H1 (cell line): ENCODE results near the gene SSBP3. TPM values are rescaled to one million over a fixed set of nuclear protein-coding genes. Genes with fewer than 3 reads are reported as not detected.

Experiments used
- CTCF ChIA-PET: fragments of 300-600 bp; sonication (Branson Sonifier 250); formaldehyde crosslinking; loops from one replicate; lab custom pipeline; 2021; ENCODE audit not compliant: partially characterized antibody; lab: Charles Lee
- POLR2A ChIA-PET: fragments of 300-600 bp; sonication (Branson Sonifier 250); formaldehyde crosslinking; loops from one replicate; lab custom pipeline; 2021; ENCODE audit warnings: inconsistent platforms; ENCODE audit not compliant: partially characterized antibody; lab: Charles Lee
- DNase-seq, 2 experiments: peaks; one replicate each; pipeline versions ENCODE4 v3.0.0 to v3.0.0-alpha.2; 2010 to 2022; ENCODE audit warnings: low spot score in 2 of 2, low read depth in 1 of 2, mixed read lengths in 1 of 2
- FAIRE-seq: peaks from 2 replicates; lab custom pipeline; 2011; peaks lifted over from hg19 to GRCh38; lab: Jason Lieb, UNC
- H2AFZ ChIP-seq: 2 replicates; pipeline ENCODE4 v1.8.1; 2012; ENCODE audit warnings: low read length, inconsistent platforms
- H2AK5ac ChIP-seq: 2 replicates; pipeline ENCODE4 v1.6.1; 2013; ENCODE audit warnings: low read depth, low read length
- H2BK120ac ChIP-seq: replicated peaks from 2 replicates; pipeline ENCODE3; 2013; ENCODE audit warnings: low read depth, low read length, inconsistent platforms
- H2BK12ac ChIP-seq: 2 replicates; pipeline ENCODE4 v1.6.1; 2013; ENCODE audit warnings: low read depth, low read length
- H2BK15ac ChIP-seq: 2 replicates; pipeline ENCODE4 v1.6.1; 2013; ENCODE audit warnings: low read length
- H2BK20ac ChIP-seq: 2 replicates; pipeline ENCODE4 v1.6.1; 2013; ENCODE audit warnings: low read length
- H2BK5ac ChIP-seq: 2 replicates; pipeline ENCODE4 v1.6.1; 2013; ENCODE audit warnings: low read depth, low read length
- H3K14ac ChIP-seq: 2 replicates; pipeline ENCODE4 v1.6.1; 2013; ENCODE audit warnings: inconsistent platforms; ENCODE audit not compliant: insufficient read length
- H3K18ac ChIP-seq: 2 replicates; pipeline ENCODE4 v1.6.1; 2013; ENCODE audit warnings: low read length; ENCODE audit errors: extremely low read depth
- H3K23ac ChIP-seq: 2 replicates; pipeline ENCODE4 v1.6.1; 2013; ENCODE audit warnings: inconsistent platforms; ENCODE audit not compliant: insufficient read length
- H3K23me2 ChIP-seq: 2 replicates; pipeline ENCODE4 v1.6.1; 2013; ENCODE audit warnings: low read depth, low read length
- H3K27ac ChIP-seq: 2 replicates; pipeline ENCODE4 v1.6.1; 2011; ENCODE audit warnings: low read depth, low read length, inconsistent platforms
- H3K27me3 ChIP-seq, 4 experiments: replicated peaks in 1 of 4; 1 replicate in 1 of 4; 2 replicates in 3 of 4; pipeline versions ENCODE4 v1.6.1 to v1.8.1; 2011 to 2013; ENCODE audit warnings: low read length in 3 of 4, mild to moderate bottlenecking in 3 of 4, inconsistent platforms in 2 of 4, mixed read lengths in 2 of 4, moderate library complexity in 1 of 4; ENCODE audit not compliant: control insufficient read depth in 3 of 4, insufficient read depth in 3 of 4; ENCODE audit errors: extremely low read depth in 1 of 4
- H3K36me3 ChIP-seq, 4 experiments: 2 replicates each; pipeline versions ENCODE4 v1.6.1 to v1.8.1; 2011 to 2013; ENCODE audit warnings: mild to moderate bottlenecking in 4 of 4, low read length in 3 of 4, moderate library complexity in 2 of 4, control low read depth in 1 of 4, inconsistent platforms in 1 of 4; ENCODE audit not compliant: insufficient read depth in 4 of 4, control insufficient read depth in 2 of 4
- H3K4ac ChIP-seq: replicated peaks from 2 replicates; pipeline ENCODE3; 2013; ENCODE audit warnings: low read length, low read depth, mixed read lengths, inconsistent platforms; ENCODE audit not compliant: insufficient read length
- H3K4me1 ChIP-seq, 4 experiments: replicated peaks in 1 of 4; 1 replicate in 1 of 4; 2 replicates in 3 of 4; pipeline versions ENCODE4 v1.6.1 to v1.8.1; 2011 to 2013; ENCODE audit warnings: low read length in 3 of 4, inconsistent platforms in 2 of 4, mixed read lengths in 1 of 4; ENCODE audit not compliant: insufficient read depth in 4 of 4, control insufficient read depth in 3 of 4
- H3K4me2 ChIP-seq, 2 experiments: 2 replicates each; pipeline versions ENCODE4 v1.6.1 to v1.8.1; 2011 to 2013; ENCODE audit warnings: low read depth in 2 of 2, low read length in 2 of 2, control low read depth in 1 of 2, inconsistent platforms in 1 of 2, mild to moderate bottlenecking in 1 of 2; ENCODE audit not compliant: insufficient read depth in 1 of 2
- H3K4me3 ChIP-seq, 4 experiments: fragments of 200-600, 300-600 bp in 1 of 4; sonication (generic), shearing (Covaris generic), sonication (Bioruptor Twin) in 1 of 4; 2 replicates each; pipeline versions ENCODE4 v1.5.1 to v1.8.1; 2011 to 2016; ENCODE audit warnings: low read length in 4 of 4, low read depth in 3 of 4, control low read depth in 2 of 4, inconsistent platforms in 2 of 4, mild to moderate bottlenecking in 2 of 4, mixed read lengths in 1 of 4, moderate library complexity in 1 of 4; ENCODE audit not compliant: insufficient read depth in 2 of 4; ENCODE audit errors: extremely low read depth in 1 of 4
- H3K56ac ChIP-seq: replicated peaks from 2 replicates; pipeline ENCODE3; 2013; ENCODE audit warnings: low read depth, mild to moderate bottlenecking, mixed read lengths, low read length, inconsistent platforms; ENCODE audit not compliant: insufficient read length
- H3K79me1 ChIP-seq: 2 replicates; pipeline ENCODE4 v1.6.1; 2013; ENCODE audit warnings: low read depth, low read length, control low read depth
- H3K79me2 ChIP-seq, 2 experiments: 2 replicates each; pipeline versions ENCODE4 v1.6.1 to v1.8.1; 2012 to 2013; ENCODE audit warnings: low read length in 2 of 2, mild to moderate bottlenecking in 2 of 2, inconsistent platforms in 1 of 2; ENCODE audit not compliant: insufficient read depth in 2 of 2, control insufficient read depth in 1 of 2
- H3K9ac ChIP-seq, 4 experiments: replicated peaks in 1 of 4; 1 replicate in 1 of 4; 2 replicates in 3 of 4; pipeline versions ENCODE4 v1.6.1 to v1.8.1; 2011 to 2013; ENCODE audit warnings: low read depth in 3 of 4, low read length in 3 of 4, control low read depth in 2 of 4, mild to moderate bottlenecking in 2 of 4, moderate library complexity in 2 of 4, inconsistent platforms in 1 of 4; ENCODE audit errors: extremely low read depth in 1 of 4
- H3K9me3 ChIP-seq, 2 experiments: 2 replicates each; pipeline versions ENCODE4 v1.6.1 to v1.8.1; 2012 to 2013; ENCODE audit warnings: mild to moderate bottlenecking in 2 of 2, moderate library complexity in 2 of 2, control low read depth in 1 of 2, inconsistent platforms in 1 of 2, low read depth in 1 of 2, low read length in 1 of 2, mixed read lengths in 1 of 2; ENCODE audit not compliant: insufficient read depth in 2 of 2
- H4K20me1 ChIP-seq, 2 experiments: replicated peaks in 1 of 2; 2 replicates each; pipeline versions ENCODE3 to v1.8.1; 2011 to 2013; ENCODE audit warnings: inconsistent platforms in 2 of 2, low read length in 2 of 2, mild to moderate bottlenecking in 1 of 2; ENCODE audit not compliant: insufficient read depth in 2 of 2, control insufficient read depth in 1 of 2
- H4K5ac ChIP-seq: 2 replicates; pipeline ENCODE4 v1.6.1; 2013; ENCODE audit warnings: low read length, low read depth, mixed read lengths, inconsistent platforms; ENCODE audit not compliant: insufficient read length
- H4K8ac ChIP-seq: 2 replicates; pipeline ENCODE4 v1.8.0; 2013; ENCODE audit warnings: mild to moderate bottlenecking, moderate library complexity, low read length, inconsistent platforms; ENCODE audit not compliant: insufficient read depth; ENCODE audit errors: extremely low read depth
- H4K91ac ChIP-seq: replicated peaks from 2 replicates; pipeline ENCODE3; 2013; ENCODE audit warnings: low read length, mixed read lengths, inconsistent platforms; ENCODE audit not compliant: insufficient read length
- HDAC2 ChIP-seq, 2 experiments: fragments of 300-600 bp in 1 of 2; sonication (generic) in 1 of 2; IDR thresholded peaks; 2 replicates each; pipeline ENCODE4 v1.6.1; 2011 to 2012; ENCODE audit warnings: low read depth in 2 of 2, low read length in 2 of 2, mild to moderate bottlenecking in 2 of 2, moderate library complexity in 2 of 2, borderline replicate concordance in 1 of 2, inconsistent platforms in 1 of 2
- HDAC6 ChIP-seq: IDR thresholded peaks from one replicate; pipeline ENCODE4 v1.7.1; 2012; ENCODE audit warnings: low read depth, mild to moderate bottlenecking, inconsistent platforms, low read length, moderate library complexity
- POLR2A ChIP-seq, 2 experiments: IDR thresholded peaks; 1 replicate in 1 of 2; 2 replicates in 1 of 2; pipeline ENCODE4 v1.6.1; 2011; ENCODE audit warnings: low read depth in 2 of 2, low read length in 2 of 2, mild to moderate bottlenecking in 2 of 2; ENCODE audit errors: control extremely low read depth in 1 of 2
- SIX5 ChIP-seq: IDR thresholded peaks from 2 replicates; pipeline ENCODE4 v1.6.1; 2011; ENCODE audit warnings: mild to moderate bottlenecking, low read depth, low read length
- SUZ12 ChIP-seq: fragments of 200-600 bp; sonication (generic); IDR thresholded peaks from 2 replicates; pipeline ENCODE4 v1.6.1; 2012; ENCODE audit warnings: mild to moderate bottlenecking, inconsistent platforms, low read length, moderate library complexity, mixed read lengths
- YY1 ChIP-seq: IDR thresholded peaks from 2 replicates; pipeline ENCODE4 v1.6.1; 2011; ENCODE audit warnings: low read depth, mild to moderate bottlenecking, low read length
- WGBS, 2 experiments: shearing (Covaris generic) in 1 of 2; methylation state at CpG; one replicate each; pipeline versions ENCODE4 v1.1.6 to v1.1.7; 2013 to 2015; ENCODE audit warnings: low lambda C conversion rate in 2 of 2, mixed read lengths in 2 of 2, inconsistent platforms in 1 of 2, low coverage in 1 of 2, missing lambda C conversion rate in 1 of 2; ENCODE audit not compliant: insufficient replicate concordance in 2 of 2, insufficient coverage in 1 of 2, insufficient read length in 1 of 2; ENCODE audit errors: extremely low coverage in 1 of 2, missing lambda C conversion rate in 1 of 2; 5-methylcytosine and 5-hydroxymethylcytosine counted together
- polyA plus RNA-seq, 7 experiments: library from polyadenylated mRNA; depleted of rRNA in 3 of 7; stranded (reverse) in 5 of 7; unstranded in 2 of 7; fragments of >200 nt in 5 of 7; fragments of 200-250 nt in 2 of 7; gene quantifications; 1 replicate in 5 of 7; 2 replicates in 1 of 7; 4 replicates in 1 of 7; pipeline versions ENCODE4 v1.2.1 to v1.2.3, GENCODE V29; 2011 to 2013; ENCODE audit warnings: missing spikeins in 2 of 7, mixed read lengths in 2 of 7
- total RNA-seq: library from RNA; stranded (reverse); fragmentation: NEBNext Ultra II Directional; extraction: Animal tissue kit (Norgen Biotek cat#: 25700); gene quantifications from 2 replicates; pipeline ENCODE4 v1.2.1, GENCODE V29; 2021

The SSBP3 gene
- total and polyA plus RNA-seq, 2 of the 8 experiments (the other 6 are each of a cell fraction or from before 2014, with no cell fraction given) = 99.7 to 133 TPM

DNA sequence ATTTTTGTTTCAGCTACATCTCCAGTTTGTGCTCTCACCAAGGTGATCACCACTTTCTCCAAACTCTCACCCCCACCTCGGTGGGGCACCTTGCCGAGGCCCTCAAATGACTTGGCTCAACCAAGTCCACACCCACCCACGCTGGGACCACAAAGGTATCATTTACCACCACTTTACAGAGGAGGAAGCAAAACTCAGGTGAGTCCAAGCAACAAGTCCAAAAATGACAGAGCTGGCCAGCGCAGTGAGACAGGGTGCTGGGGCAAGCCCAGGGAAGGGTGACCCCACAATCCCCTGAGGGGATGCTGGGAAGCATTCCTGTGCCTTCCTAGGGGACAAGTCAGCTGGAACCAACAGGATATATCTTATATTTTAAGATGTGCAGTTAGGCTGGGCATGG lies 24.7 kb downstream of the SSBP3 start:
- Histone ChIP-seq H3K4me1 (peaks cover 18 to 39% (median 35%) of the 10 kb centered on the region in 4 experiments), H3K9ac (no peak overlapping the region), H2BK5ac (peak overlapping the region; percentile 66), H4K5ac (no peak overlapping the region), H3K4ac (no peak overlapping the region), H3K79me1 (peaks cover 18% of the 10 kb centered on the region), H3K23me2 (0 out of 2 replicates have a peak, but pooled peaks cover 3% of the 10 kb centered on the region), H2AFZ (no peak overlapping the region), H3K27me3 (no peaks in the 10 kb centered on the region), H3K14ac (no peak overlapping the region), H4K8ac (no peak overlapping the region), H2BK20ac (no peak overlapping the region), H3K36me3 (peaks cover 0 to 9% (median under 1%) of the 10 kb centered on the region in 4 experiments; a peak in 3 of 8 replicates), H3K23ac (no peak overlapping the region), H3K27ac (no peak overlapping the region), H3K79me2 (peaks cover 9 to 79% of the 10 kb centered on the region in 2 experiments), H3K4me2 (no peak overlapping the region), H2BK12ac (0 out of 2 replicates have a peak overlapping the region, but pooled peaks have one; percentile 39), H3K56ac (no peak overlapping the region), H4K91ac (peak overlapping the region; percentile 17), H2BK120ac (no peak overlapping the region), H4K20me1 (peaks cover 16 to 19% of the 10 kb centered on the region in 2 experiments), H3K18ac (peak overlapping the region; percentile 16; the same call in 1 of the 2 replicates), H2BK15ac (no peak overlapping the region), H3K4me3 (no peak overlapping the region), H2AK5ac (no peak overlapping the region), H3K9me3 (no peaks in the 10 kb centered on the region)
- FAIRE-seq (no peak), DNase-seq (no peak)
- ChIA-PET CTCF (interaction anchor here (0.8 to 2.5 kb wide), 5 partner anchors 10 to 108 kb away, joined by 3 to 9 read pairs (median 5); no protein-coding TSS in a partner anchor), POLR2A (interaction anchor here (0.8 to 2.3 kb wide), 8 partner anchors 9 to 108 kb away, joined by 3 to 7 read pairs (median 4); no protein-coding TSS in a partner anchor)
- 94% methylated on average over 4 of the region's 4 CpGs; no CpG with 5 or more reads in 1 of the 2 experiments for WGBS, 2 experiments
- no peak for TF ChIP-seq SIX5
- no peak for TF ChIP-seq HDAC6
- TF ChIP-seq SUZ12 = no peak
- no peak for TF ChIP-seq YY1
- TF ChIP-seq HDAC2 (IDR thresholded peaks at IDR 0.05; ENCODE audit: borderline replicate concordance in 1 of 2, low read depth in 2 of 2, low read length in 2 of 2) = no peak
- TF ChIP-seq POLR2A (IDR thresholded peaks at IDR 0.05; ENCODE audit: control extremely low read depth in 1 of 2, low read depth in 2 of 2, low read length in 2 of 2) = no peak
